AG09319 (cell line): Measurements from ENCODE around the gene EML2.

Experiments used
- DNase-seq: peaks from one replicate; pipeline ENCODE4 v3.0.0-alpha.2; 2010; ENCODE audit warnings: low read depth; ENCODE audit errors: extremely low read depth
- CTCF ChIP-seq: IDR thresholded peaks from 2 replicates; pipeline ENCODE4 v1.5.1; 2011; ENCODE audit warnings: low read depth, mild to moderate bottlenecking, inconsistent platforms, low read length, moderate library complexity

EML2 gene

GRCh38 chr19:45577111-45577905, 61.9 kb downstream of the EML2 start:
- DNase-seq, result peak; percentile 32
- no peak for TF ChIP-seq CTCF

- DNase-seq, result no peak
- no peak for TF ChIP-seq CTCF
Observed at GRCh38 chr19:45576682-45577081, 62.5 kb downstream of the EML2 start.

GRCh38 chr19:45575216-45575615, 64.0 kb downstream of the EML2 start:
- no peak for DNase-seq
- no peak for TF ChIP-seq CTCF

- DNase-seq, result no peak
- TF ChIP-seq CTCF, result no peak
Observed at GRCh38 chr19:45574526-45574925, 64.7 kb downstream of the EML2 start.

GRCh38 chr19:45571457-45572220, 67.6 kb downstream of the EML2 start:
- no peak for TF ChIP-seq CTCF

GRCh38 chr19:45569619-45570421, 69.4 kb downstream of the EML2 start:
- peak; percentile 77 for TF ChIP-seq CTCF
- DNase-seq, result no peak

More at GRCh38 chr19:45571457-45572220, 67.6 kb downstream of the EML2 start:
- DNase-seq, result no peak
